Activated gamma-delta T cell (primary cell): Measurements from ENCODE around the gene PLOD3.
"Not testable (repeated sequence)": the region's sequence is repeated elsewhere in the genome, so short reads cannot be mapped to it uniquely, and the experiment has no call there.

Source experiments
- DNase-seq: peaks from one replicate; lab custom pipeline; 2025; lab: John Stamatoyannopoulos, UW
- total RNA-seq, 2 donors: gene quantifications; one replicate each; lab custom pipeline; 2026; lab: John Stamatoyannopoulos, UW

Gene PLOD3, protein sequence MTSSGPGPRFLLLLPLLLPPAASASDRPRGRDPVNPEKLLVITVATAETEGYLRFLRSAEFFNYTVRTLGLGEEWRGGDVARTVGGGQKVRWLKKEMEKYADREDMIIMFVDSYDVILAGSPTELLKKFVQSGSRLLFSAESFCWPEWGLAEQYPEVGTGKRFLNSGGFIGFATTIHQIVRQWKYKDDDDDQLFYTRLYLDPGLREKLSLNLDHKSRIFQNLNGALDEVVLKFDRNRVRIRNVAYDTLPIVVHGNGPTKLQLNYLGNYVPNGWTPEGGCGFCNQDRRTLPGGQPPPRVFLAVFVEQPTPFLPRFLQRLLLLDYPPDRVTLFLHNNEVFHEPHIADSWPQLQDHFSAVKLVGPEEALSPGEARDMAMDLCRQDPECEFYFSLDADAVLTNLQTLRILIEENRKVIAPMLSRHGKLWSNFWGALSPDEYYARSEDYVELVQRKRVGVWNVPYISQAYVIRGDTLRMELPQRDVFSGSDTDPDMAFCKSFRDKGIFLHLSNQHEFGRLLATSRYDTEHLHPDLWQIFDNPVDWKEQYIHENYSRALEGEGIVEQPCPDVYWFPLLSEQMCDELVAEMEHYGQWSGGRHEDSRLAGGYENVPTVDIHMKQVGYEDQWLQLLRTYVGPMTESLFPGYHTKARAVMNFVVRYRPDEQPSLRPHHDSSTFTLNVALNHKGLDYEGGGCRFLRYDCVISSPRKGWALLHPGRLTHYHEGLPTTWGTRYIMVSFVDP
- 30.4 to 34.5 reads per million in 2 donors for total RNA-seq

DNA sequence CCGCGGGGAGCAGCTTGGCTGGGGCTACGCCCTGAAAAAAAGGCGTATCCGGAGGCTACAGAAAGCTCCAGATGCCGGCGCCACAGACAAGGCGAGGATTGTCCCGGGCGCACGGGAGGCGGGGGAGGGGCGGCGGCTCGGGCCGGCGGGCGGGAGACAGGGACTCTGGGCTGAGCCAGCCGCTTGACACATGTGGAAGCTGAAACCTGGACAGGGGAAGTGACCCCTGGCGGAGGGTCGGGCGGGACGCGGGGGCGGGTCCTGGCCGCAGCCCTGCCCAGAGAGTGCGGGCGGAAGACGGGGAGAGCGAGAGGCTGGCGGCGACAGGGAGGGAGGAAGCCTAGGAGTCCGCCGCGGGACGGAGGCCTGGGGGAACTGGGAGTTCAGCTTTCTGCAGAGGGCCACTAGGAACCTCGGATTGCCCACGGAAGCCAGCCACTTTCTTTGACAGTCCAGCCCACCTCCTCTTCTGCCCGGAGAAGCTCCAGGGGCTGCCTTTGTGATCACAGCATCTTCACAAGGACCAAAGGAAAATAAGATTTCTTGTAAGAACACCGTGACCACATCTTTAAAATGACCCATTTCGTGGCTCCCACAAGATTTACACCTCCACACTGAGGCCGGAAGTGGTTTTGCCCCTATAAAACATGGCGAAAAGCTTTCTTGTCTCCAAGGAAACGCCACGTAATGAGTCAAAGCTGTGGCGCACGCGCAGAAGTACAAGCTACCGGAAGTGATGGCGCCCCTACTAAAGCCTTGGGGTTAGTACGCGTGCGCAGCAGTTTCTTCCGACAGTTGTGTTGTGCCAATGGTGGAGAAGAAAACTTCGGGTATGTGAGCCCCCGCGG is at the start of gene PLOD3, which contains the start of gene ZNHIT1:
PLOD3 (minus strand) TSS at position 194 of the 848 bp plus-strand sequence. CDS start 307 bp downstream, outside the sequence.
ZNHIT1 (plus strand) TSS at position 778 of the 848 bp plus-strand sequence; CDS start at position 809, 31 bp downstream.
- DNase-seq = peak; percentile 44

DNA sequence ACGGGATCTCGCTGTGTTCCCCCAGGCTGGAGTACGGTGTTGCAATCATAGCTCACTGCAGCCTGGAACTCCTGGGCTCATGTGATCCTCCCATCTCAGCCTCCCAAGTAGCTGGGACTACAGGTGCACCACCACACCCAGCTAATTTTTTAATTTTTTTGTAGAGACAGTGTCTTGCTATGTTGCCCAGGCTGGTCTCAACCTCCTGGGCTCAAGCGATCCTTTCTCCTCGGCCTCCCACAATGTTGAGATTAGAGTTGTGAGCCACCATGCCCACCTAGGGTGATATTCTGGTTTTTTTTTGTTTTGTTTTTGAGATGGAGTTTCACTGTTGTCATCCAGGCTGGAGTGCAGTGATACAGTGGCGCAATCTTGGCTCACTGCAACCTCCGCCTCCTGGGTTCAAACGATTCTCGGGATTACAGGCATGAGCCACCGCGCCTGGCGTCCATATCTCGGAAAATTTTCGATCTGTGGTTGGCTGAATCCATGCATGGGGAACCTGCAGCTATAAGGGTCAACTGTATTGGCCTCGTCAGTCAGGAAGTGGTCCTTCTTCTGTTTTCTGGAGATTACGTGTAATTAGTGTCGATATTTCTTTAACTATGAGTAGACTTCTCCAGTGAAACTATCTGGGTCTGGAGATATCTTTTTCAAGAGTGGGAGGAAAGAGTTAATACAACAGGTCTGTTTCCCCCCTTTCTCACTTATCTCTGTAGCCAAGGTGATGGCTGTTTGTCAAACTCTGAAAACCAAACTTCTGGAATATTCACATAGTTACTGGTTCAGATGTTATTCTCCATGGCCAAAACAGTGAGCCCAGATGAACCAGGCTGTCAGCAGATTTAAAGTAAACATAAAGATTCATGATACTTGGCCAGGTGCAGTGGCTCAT is 48.5 kb upstream of the PLOD3 start:
- DNase-seq = no peak

DNA sequence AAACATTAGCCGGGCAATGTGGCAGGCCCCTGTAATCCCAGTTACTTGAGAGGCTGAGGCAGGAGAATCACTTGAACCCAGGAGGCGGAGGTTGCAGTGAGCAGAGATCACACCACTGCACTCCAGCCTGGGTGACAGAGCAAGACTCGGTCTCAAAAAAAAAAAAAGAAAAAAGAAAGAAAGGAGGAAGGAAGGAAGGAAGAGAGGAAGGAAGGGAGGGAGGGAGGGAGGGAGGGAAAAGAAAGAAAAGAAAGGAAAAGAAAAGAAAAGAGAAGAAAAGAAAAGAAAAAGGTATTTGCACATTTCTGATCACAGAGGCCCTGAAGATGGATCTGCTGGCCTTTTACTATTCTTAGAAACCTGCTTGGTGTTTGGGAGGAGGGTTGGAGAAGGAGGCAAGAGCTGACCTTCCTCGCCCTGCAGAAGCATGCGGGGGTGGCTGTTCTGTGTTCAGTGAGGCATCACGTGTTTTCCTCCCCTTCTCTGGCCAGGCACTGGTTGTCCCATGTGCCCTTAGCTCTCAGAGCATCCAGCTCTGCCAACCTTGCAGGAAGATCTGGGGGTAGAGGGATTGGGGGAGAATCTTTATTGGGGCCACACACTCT is 46.8 kb upstream of the PLOD3 start:
- DNase-seq = not testable (repeated sequence)

DNA sequence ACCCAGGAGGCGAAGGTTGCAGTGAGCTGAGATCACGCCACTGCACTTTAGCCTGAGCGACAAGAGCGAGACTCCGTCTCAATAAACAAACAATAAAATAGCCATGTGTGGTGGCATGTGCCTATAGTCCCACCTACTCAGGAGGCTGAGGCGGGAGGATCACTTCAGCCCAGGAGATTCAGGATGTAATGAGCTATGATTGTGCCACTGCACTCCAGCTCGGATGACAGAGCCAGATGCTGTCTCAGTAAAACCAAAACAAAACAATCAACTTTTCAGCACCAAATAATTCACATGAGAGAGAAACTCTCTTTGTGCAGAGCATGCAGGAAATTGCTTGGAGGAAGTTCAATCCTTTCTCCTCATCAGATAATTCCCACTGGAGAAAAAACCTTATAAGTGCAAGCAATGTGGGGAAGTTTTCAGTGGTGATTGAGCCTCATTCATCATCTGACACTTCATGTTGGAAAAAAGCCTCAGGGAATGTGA is 40.9 kb upstream of the PLOD3 start:
- DNase-seq = no peak

DNA sequence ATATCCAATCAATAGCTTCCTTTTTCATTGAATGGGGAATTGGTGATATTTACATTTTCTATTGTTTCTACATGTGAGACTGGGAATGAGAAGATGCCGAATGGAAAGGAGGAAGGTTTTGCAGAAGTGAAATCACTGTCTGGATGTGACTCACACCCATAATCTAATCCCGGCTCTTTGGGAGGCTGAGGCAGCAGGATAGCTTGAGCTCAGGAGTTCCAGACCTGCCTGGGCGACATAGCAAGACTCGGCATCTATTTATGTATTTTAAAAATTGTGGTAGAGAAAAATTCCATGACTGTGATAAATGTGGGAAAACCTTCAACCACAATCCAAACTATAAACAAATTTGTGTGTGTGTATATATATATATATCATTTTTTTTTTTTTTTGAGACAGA is 38.4 kb upstream of the PLOD3 start:
- DNase-seq = no peak

DNA sequence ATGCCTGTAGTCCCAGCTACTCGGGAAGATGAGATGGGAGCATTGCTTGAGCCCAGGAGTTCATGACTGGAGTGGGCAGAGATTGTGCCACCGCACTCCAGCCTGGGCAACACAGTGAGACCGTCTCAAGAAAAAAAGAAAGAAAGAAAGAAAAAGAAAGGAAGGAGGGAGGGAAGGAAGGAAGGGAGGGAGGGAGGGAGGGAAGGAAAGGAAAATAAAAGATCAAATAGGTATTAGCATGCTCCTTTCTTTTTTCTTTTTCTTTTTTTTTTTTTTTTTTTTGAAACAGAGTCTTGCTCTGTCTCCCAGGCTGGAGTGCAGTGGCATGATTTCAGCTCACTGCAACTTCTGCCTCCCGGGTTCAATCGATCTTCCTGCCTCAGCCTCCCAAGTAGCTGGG is 35.8 kb upstream of the PLOD3 start:
- not testable (repeated sequence) for DNase-seq

DNA sequence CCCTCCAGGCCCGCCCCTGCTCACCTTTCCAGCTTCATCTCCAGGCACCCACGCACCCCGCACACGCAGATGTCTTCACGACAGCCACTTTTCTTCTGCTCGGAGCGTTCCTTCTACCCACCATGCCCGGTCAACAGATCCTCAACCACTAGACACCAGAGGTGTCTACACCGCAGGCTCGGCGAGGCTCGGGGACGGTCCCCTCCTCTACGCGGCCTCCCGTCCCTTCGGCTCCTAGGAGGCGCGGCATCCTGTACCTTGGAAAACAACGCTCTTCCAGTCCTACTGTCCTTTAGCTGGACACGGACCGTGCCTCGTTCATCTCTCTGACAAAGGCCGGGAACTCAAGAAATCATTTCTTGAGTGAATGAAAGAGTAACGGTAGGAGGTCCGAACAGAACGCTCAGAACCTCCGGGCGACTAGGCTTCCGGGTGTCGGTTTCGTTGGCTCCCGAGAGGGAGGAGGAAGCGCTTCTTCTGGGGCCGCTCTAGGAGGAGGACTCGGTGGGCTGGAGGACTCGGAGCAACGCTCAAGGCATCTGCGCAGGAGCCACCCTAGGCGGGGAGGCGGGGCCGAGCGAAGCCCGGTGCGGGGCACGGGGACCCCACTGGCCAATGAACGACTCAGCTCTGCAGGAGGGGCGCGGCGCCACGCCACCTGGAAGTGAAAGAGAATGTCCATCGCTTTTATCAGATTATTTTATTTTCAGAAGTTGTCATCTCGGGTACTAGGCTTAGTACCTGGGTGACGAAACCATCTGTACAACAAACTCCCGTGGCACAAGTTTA is 34.7 kb upstream of the PLOD3 start:
- peak; percentile 94 for DNase-seq

DNA sequence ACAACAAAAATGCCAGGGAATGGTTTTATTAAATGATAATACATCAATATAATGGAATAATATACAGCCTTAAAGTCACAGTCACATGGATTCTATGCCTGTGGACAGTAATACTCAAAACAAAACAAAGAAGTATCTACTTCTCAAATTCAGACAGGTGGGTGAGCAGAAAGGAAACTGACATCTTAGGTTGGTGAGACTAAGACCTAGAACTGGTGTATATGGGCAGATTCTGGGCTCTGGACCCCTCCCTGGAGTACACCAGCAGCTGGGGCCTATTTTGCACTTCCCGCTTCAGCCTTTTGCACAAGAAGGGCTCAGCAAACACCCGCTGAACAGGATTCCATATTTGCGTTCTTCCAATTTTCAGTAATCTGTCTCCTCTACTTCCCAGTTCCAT is 32.9 kb upstream of the PLOD3 start:
- no peak for DNase-seq

DNA sequence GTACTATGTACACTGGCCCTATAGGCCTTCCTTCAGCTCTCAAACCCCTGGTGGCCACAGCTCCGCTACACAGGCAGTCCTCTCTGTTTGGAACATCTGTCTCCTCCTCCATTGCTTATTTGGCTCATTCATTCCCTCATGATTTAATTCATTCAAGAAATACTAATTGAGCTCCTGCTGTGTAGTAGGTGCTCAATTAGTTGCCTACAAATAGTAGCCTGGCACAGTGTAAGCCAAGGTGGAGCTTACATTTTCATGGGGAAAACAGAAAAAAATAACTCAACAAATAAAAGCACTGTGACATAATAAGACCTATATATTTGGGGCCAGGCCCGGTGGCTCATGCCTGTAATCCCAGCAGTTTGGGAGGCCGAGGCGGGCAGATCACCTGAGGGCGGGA is 30.9 kb upstream of the PLOD3 start:
- DNase-seq = no peak

DNA sequence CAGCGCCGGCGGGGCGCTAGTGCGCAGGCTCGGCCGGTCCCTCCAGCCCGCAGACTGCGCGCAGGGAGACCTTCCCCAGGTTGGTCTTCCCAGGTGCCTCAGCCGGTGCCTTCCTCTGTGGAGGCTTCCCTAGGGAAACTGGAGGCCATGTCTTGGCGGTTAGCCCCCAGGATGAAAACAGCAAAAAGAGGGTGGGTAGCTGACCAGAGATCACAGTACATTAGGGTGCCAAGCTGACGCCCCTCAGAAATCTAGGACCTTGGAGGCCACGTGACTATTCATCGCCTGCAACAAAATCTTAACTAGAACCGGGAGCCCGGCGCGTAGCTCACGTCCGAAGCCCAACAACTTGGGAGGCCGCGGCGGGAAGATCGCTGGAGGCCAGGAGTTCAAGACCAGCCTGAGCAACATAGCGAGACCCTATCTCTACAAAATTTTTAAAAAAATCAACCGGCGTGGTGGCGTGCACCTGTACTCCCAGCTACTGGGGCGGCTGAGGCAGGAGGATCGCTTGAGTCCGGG is 27.8 kb upstream of the PLOD3 start:
- DNase-seq = no peak

DNA sequence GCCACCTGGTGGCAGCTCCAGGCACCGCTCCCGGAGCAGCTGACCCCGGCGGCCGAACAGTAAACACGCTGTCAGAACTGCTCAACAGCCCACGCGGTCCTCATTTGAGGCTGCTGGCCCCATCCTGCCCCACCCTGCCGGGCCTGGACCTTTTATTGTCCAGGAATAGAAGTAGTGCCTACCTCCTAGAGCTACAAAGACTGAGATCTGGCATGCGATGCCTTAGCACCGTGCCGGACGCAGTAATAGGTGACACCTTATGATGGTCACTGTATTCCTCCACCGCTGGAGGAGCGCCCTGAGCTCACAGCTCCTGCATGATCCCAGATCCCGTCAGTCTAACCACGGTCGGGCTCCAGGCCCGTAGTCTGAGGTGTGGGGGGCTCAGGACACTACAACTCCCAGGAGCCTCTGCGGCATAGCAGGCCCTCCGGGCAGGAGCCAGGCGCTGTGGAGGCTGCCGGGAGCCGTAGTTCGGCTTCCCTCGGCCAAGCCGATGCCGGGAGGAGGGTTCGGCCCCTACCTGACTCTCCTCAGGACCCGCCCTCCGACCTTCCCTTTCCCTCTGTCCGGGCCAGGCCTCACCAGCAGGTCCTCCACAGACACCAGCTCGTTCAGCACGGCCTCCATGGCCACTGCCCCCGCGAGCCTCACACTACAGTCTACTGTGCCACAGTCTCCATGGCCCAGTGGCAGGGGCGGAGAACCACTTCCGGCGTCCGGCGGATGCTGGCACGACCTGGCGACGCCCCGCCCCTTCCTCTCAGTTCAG is 27.2 kb upstream of the PLOD3 start, which contains the start of gene FIS1:
FIS1 (minus strand) TSS at position 707 of the 772 bp plus-strand sequence; CDS start at position 630, 77 bp downstream.
- DNase-seq = peak; percentile 85

DNA sequence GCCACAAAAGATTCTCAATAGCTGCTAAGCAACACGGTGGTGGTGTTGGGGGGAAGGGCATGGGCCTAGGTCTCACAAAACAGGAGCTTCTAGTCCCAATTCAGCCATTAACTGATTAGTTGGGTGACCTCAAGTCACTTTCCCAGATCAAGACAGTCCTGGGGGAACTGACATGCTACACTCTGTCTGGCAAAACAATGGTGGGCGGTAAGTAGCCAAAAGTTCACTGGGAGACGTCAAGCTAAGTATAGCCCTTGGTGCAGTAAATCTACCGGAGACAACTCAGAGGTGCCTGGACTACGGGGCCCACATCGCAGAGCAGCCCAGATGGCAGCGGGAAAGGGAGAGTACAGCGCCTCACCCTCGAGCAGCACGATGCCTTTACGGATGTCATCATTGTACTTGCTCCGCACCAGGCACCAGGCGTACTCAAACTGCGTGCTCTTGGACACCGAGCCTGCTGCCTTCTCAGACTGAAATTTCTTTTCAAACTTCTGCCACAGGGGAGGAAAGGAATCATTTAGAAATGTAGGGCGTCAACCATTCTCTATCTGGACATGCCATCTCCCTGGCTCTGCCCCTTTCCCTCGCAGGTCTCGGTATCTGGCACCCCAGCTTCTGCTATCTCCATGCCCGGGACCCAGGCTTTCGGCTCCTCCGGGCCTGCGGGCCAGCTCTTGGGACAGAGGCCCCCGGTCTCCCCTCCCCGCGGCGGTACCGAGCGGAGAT is 26.4 kb upstream of the PLOD3 start:
- no peak for DNase-seq

DNA sequence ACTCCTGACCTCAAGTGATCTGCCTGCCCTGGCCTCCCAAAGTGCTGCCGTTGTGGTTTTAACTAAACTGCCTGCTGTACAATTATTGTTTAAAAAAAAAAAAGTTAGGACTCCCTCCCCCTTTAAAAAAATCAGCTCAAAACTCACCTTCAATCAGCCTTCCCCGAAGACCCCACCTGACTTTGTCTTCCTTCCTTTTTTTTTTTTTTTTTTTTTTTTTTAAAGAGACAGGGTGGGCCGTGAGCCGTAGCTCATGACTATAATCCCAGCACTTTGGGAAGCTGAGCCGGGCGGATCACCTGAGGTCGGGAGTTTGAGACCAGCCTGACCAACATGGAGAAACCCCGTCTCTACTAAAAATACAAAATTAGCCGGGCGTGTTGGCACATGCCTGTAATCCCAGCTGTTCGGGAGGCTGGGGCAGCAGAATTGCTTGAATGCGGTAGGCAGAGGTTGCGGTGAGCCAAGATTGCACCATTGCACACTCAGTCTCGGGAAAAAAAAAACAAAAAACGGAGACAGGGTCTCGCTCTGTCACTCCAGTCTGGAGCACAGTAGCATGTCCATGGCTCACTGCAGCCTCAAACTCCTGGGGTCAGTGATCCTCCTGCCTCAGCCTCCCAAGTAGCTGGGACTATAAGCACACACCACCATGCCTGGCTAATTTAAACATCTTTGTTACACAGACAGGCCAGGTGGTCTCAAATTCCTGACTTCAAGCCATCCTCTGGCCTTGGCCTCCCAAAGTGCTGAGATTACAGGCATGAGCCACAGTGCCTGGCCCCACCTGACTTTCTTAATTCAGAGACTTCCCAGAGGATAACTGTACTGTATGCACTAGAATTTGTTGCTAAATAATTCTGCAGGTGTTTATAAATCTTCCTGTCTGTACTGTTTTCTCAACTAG is 24.3 kb upstream of the PLOD3 start:
- DNase-seq = no peak

DNA sequence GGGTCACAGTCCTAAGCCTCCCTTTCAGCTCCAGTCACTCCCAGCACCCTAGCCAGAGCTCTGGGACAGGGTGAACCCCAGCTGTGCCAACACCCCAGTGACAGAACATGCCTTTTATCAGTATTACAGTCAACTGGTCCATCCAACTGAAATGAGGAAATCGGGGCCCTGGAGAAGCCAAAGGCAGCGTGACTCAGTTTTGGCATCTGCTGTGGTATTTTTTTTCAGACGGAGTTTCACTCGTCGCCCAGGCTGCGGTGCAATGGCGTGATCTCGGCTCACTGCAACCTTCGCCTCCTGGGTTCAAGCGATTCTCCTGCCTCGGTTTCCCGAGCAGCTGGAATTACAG is 23.6 kb upstream of the PLOD3 start:
- DNase-seq = no peak

DNA sequence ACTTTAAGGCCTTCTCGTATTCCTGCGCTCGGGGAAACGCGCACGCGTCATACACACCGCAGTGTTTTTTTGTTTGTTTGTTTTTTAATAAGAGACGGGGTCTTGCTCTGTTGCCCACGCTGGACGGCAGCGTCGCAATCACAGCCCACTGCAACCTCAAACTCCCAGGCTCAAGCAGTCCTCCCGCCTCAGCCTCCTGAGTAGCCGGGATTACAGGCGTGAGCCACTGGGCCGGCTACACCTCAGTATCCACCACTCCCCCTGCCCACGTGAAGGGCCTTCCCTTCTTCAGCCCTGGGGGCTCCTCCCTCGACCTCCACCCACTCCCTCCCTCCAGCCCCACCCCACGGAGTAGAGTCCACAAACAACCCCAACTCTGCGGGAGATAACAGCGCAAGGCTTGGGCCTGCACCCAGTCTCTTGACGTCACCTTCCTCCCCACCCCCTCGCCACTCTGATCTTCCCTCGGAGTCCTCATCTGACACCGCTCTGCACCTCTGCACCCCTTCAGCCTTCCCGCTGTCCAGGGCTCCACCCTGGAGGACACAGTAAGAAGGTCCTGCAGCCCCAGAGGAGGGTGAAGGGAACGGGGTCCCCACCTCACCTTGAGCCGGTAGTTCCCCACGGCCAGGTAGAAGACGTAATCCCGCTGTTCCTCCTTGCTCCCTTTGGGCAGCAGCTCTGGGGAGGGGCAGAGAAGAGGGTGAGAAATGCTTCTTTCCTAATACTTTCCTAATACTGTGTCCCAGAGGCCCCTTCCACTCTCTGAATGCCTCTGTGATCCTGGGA is 23.0 kb upstream of the PLOD3 start:
- DNase-seq = no peak

DNA sequence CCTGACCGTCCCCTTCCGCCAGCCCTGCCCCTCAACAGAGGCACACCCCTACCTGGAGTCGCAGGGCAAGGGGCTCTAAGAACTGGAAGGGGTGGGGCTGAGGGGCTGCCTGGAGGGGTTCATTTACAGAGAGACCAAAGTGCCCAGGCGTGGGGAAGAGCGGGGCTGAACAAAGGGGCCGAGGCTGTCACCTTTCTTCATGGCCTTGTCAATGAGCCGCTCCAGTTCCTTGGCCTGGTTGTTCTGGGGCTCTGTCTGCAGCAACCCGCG is 22.5 kb upstream of the PLOD3 start:
- no peak for DNase-seq
